Hematopoietic multipotent progenitor cell treated with erythropoietin and hydrocortisone succinate and interleukin-3 and kit ligand, for 15 days (in vitro differentiated cells): ENCODE results near the gene RAC3.

Experiments used
- DNase-seq: peaks from one replicate; pipeline ENCODE4 v3.0.0-alpha.2; 2015; ENCODE audit warnings: low spot score

The RAC3 gene

GRCh38 chr17:82076018-82076784 lies 44.7 kb downstream of the RAC3 start:
- no peak for DNase-seq

- no peak for DNase-seq
Measured at GRCh38 chr17:82076785-82077591, 45.5 kb downstream of the RAC3 start.

GRCh38 chr17:82077617-82078358 lies 46.3 kb downstream of the RAC3 start:
- DNase-seq, result no peak

GRCh38 chr17:82078433-82078832 lies 47.0 kb downstream of the RAC3 start:
- DNase-seq, result no peak

GRCh38 chr17:82079001-82079677 lies 47.7 kb downstream of the RAC3 start:
- no peak for DNase-seq

- DNase-seq, result no peak
Measured at GRCh38 chr17:82080048-82080788, 48.7 kb downstream of the RAC3 start.

GRCh38 chr17:82080789-82081464 lies 49.4 kb downstream of the RAC3 start:
- DNase-seq, result no peak

- no peak for DNase-seq
Measured at GRCh38 chr17:82081546-82081945, 50.1 kb downstream of the RAC3 start.

GRCh38 chr17:82081966-82082365 lies 50.5 kb downstream of the RAC3 start:
- no peak for DNase-seq

- DNase-seq, result no peak
Measured at GRCh38 chr17:82082456-82082855, 51.0 kb downstream of the RAC3 start.

GRCh38 chr17:82083009-82083408 lies 51.5 kb downstream of the RAC3 start:
- DNase-seq, result no peak
